OCI-LY3 (cell line): ENCODE results near the gene LAMC1.

Experiments
- H2AFZ ChIP-seq: fragments of 200-600, 300-600 bp; shearing (Covaris generic); 2 replicates; pipeline ENCODE4 v1.6.0; 2014; ENCODE audit warnings: antibody characterized with exemption, low read depth, low read length
- H3K27ac ChIP-seq: fragments of 200-600, 300-600 bp; sonication (generic); 2 replicates; pipeline ENCODE4 v1.5.1; 2014; ENCODE audit warnings: mild to moderate bottlenecking, low read length, moderate library complexity, mixed read lengths
- H3K27me3 ChIP-seq: fragments of 200-600, 300-600 bp; sonication (generic); 2 replicates; pipeline ENCODE4 v1.6.1; 2014; ENCODE audit warnings: low read depth, low read length, mixed read lengths
- H3K36me3 ChIP-seq: fragments of 200-600, 300-600 bp; sonication (generic); replicated peaks from 2 replicates; pipeline ENCODE3; 2014; ENCODE audit warnings: low read depth, low read length, mixed read lengths
- H3K4me1 ChIP-seq: fragments of 300-600, 200-600 bp; sonication (generic); 2 replicates; pipeline ENCODE4 v1.6.1; 2014; ENCODE audit warnings: low read length, mixed read lengths
- H3K4me2 ChIP-seq: fragments of 200-600, 300-600 bp; sonication (generic); 2 replicates; pipeline ENCODE4 v1.6.1; 2014; ENCODE audit warnings: low read length, mixed read lengths
- H3K4me3 ChIP-seq: fragments of 300-600, 200-600 bp; sonication (generic); 2 replicates; pipeline ENCODE4 v1.5.1; 2014; ENCODE audit warnings: antibody characterized with exemption, mild to moderate bottlenecking, low read length, moderate library complexity
- H3K79me2 ChIP-seq: fragments of 300-600, 200-600 bp; shearing (Covaris generic); 2 replicates; pipeline ENCODE4 v1.6.1; 2014; ENCODE audit warnings: mild to moderate bottlenecking, low read length, mixed read lengths
- H3K9ac ChIP-seq: fragments of 300-600, 200-600 bp; shearing (Covaris generic); 2 replicates; pipeline ENCODE4 v1.6.0; 2014; ENCODE audit warnings: mild to moderate bottlenecking, low read length, moderate library complexity
- H3K9me3 ChIP-seq: fragments of 200-600, 300-600 bp; shearing (Covaris generic); 2 replicates; pipeline ENCODE4 v1.6.1; 2014; ENCODE audit warnings: low read length, mixed read lengths; ENCODE audit not compliant: insufficient read depth
- H4K20me1 ChIP-seq: fragments of 200-600, 300-600 bp; sonication (generic); 2 replicates; pipeline ENCODE4 v1.6.1; 2016; ENCODE audit warnings: low read length, mixed read lengths; ENCODE audit not compliant: insufficient read depth
- EZH2phosphoT487 ChIP-seq: fragments of 200-600 bp; shearing (Covaris generic); IDR thresholded peaks from 2 replicates; pipeline ENCODE4 v1.6.1; 2018; ENCODE audit warnings: antibody characterized with exemption, mixed run types, low read depth
- TF ChIP-seq, protein P1 (sequence below): fragments of 200-600, 300-600 bp; sonication (generic); IDR thresholded peaks from 2 replicates; pipeline ENCODE4 v1.5.1; 2014; ENCODE audit warnings: antibody characterized with exemption, low read length, low read depth

LAMC1 gene

DNA sequence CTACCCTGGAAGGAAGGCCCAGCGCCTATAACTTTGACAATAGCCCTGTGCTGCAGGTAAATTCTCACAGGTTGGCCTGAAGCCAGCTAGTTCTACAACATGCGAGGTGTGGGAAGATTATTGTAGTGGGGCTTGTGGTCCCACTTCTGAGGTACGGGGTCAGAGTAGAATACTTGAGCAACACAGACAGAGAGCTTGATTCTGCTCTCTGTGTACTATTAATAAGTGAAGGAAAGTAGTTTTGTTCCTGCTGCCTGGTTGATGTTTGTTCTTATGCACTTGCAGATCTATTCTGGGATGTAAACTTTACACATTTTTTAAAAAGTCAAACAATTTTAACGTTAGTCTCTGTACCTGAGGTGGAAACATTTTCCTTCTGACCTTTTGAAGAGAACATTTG is 80.4 kb downstream of the LAMC1 start:
- Histone ChIP-seq H3K9ac (no peak overlapping the region), H3K79me2 (0 out of 2 replicates have a peak, but pooled peaks cover 7% of the 10 kb centered on the region), H3K4me1 (peaks cover 14% of the 10 kb centered on the region), H3K27ac (no peak overlapping the region), H3K4me3 (no peak overlapping the region), H3K4me2 (no peak overlapping the region), H2AFZ (no peak overlapping the region), H3K27me3 (no peaks in the 10 kb centered on the region), H3K9me3 (no peaks in the 10 kb centered on the region), H3K36me3 (peaks cover under 1% of the 10 kb centered on the region), H4K20me1 (peaks cover 31% of the 10 kb centered on the region)
- TF ChIP-seq, protein P1, sequence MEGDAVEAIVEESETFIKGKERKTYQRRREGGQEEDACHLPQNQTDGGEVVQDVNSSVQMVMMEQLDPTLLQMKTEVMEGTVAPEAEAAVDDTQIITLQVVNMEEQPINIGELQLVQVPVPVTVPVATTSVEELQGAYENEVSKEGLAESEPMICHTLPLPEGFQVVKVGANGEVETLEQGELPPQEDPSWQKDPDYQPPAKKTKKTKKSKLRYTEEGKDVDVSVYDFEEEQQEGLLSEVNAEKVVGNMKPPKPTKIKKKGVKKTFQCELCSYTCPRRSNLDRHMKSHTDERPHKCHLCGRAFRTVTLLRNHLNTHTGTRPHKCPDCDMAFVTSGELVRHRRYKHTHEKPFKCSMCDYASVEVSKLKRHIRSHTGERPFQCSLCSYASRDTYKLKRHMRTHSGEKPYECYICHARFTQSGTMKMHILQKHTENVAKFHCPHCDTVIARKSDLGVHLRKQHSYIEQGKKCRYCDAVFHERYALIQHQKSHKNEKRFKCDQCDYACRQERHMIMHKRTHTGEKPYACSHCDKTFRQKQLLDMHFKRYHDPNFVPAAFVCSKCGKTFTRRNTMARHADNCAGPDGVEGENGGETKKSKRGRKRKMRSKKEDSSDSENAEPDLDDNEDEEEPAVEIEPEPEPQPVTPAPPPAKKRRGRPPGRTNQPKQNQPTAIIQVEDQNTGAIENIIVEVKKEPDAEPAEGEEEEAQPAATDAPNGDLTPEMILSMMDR, result no peak
- no peak for TF ChIP-seq EZH2phosphoT487

DNA sequence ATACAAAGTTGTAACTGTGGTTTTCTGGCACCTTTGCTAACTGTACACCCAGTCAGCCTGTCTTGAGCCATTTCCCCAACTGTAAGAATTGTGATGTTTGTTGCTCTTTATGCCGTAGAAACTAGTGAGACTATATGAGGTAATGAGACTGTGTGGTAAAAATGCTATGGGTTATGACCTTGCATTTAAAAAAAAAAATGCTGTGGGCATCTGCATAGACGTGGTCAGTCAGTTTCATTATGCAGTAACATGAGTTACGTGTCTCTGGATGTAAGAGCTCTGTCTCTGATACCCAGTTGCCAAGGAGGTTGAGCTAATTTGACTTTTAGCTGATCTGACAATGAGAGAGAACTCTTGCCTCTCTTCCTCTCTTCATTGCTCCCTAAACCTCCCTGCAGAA is 82.2 kb downstream of the LAMC1 start:
- no peak overlapping the region for H3K4me2 ChIP-seq
- peaks cover 4% of the 10 kb centered on the region for H3K36me3 ChIP-seq
- H3K9me3 ChIP-seq, result no peaks in the 10 kb centered on the region
- H2AFZ ChIP-seq, result no peak overlapping the region
- H4K20me1 ChIP-seq, result peaks cover 27% of the 10 kb centered on the region
- H3K4me3 ChIP-seq, result no peak overlapping the region
- 0 out of 2 replicates have a peak, but pooled peaks cover 7% of the 10 kb centered on the region for H3K79me2 ChIP-seq
- H3K4me1 ChIP-seq, result peaks cover 14% of the 10 kb centered on the region
- H3K27me3 ChIP-seq, result no peaks in the 10 kb centered on the region
- H3K27ac ChIP-seq, result no peak overlapping the region
- TF ChIP-seq, protein P1, result no peak
- no peak for TF ChIP-seq EZH2phosphoT487
- no peak overlapping the region for H3K9ac ChIP-seq

DNA sequence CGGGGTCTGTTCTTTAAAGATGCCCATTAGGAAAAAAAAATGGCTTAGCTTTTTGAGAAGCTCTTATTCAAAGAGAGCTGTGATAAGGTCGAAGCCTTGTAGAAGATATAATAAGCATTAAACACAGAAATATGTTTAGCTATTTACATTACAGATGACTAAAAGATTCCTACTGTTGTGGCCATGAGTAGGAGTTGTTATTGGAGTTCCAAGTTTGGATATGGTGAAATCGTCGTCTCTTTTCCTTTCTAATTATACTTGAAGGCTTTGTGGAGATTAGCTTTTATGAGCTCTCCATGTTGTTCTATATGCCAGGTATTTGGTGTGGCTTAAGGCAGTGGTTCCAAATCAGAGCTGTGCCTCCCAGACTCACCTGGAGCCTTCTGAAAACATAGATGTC is 82.9 kb downstream of the LAMC1 start:
- Histone ChIP-seq H2AFZ (no peak overlapping the region), H3K79me2 (0 out of 2 replicates have a peak, but pooled peaks cover 4% of the 10 kb centered on the region), H3K9me3 (no peaks in the 10 kb centered on the region), H3K4me2 (no peak overlapping the region), H3K4me3 (no peak overlapping the region), H4K20me1 (peaks cover 20% of the 10 kb centered on the region), H3K36me3 (peaks cover 9% of the 10 kb centered on the region), H3K9ac (no peak overlapping the region), H3K27me3 (no peaks in the 10 kb centered on the region), H3K27ac (no peak overlapping the region), H3K4me1 (peaks cover 14% of the 10 kb centered on the region)
- TF ChIP-seq, protein P1, result no peak
- TF ChIP-seq EZH2phosphoT487, result no peak

DNA sequence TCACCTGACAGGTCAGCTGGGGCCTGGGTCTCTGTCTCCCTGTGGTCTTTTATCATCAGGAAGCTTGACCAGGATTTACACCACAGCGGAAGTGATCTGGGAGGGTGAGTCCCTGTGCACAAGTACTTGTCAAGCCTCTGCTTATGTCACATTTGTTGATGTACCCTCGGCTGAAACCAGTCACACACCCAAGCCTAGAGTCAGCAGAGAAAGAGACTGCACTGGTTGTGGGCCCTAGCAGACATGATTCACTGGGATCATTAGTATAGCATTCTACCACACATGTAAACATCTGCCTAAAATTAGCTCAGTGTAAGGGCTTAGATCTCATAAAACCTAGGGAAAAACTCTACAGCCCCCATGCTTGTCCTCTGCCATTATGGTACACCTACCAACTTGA is 83.5 kb downstream of the LAMC1 start:
- Histone ChIP-seq H3K79me2 (0 out of 2 replicates have a peak, but pooled peaks cover 2% of the 10 kb centered on the region), H3K4me2 (no peak overlapping the region), H3K9me3 (no peaks in the 10 kb centered on the region), H3K27ac (no peak overlapping the region), H4K20me1 (peaks cover 14% of the 10 kb centered on the region), H3K4me3 (no peak overlapping the region), H3K27me3 (no peaks in the 10 kb centered on the region), H3K36me3 (peaks cover 9% of the 10 kb centered on the region), H3K4me1 (peaks cover 10% of the 10 kb centered on the region), H3K9ac (no peak overlapping the region), H2AFZ (no peak overlapping the region)
- no peak for TF ChIP-seq EZH2phosphoT487
- TF ChIP-seq, protein P1, result no peak
